Thyroid gland (tissue), 4 donors: ENCODE measurements around the gene SAMD4A. TPM values are rescaled to one million over a fixed set of nuclear protein-coding genes. Genes with fewer than 3 reads are reported as not detected.

Source experiments
- DNase-seq, 2 donors: peaks; one replicate each; pipeline ENCODE4 v3.0.0-alpha.2; 2019
- H3K27ac ChIP-seq, 3 donors: fragments of 200-600 bp; sonication (generic); 1 replicate in 2 of 3; 2 replicates in 1 of 3; pipeline ENCODE4 v1.5.1; 2016 to 2019; ENCODE audit warnings: mild to moderate bottlenecking in 1 of 3, moderate library complexity in 1 of 3
- H3K27me3 ChIP-seq: fragments of 200-600 bp; sonication (generic); one replicate; pipeline ENCODE4 v1.5.1; 2019
- H3K36me3 ChIP-seq, 2 donors: fragments of 200-600 bp; sonication (generic); one replicate each; pipeline ENCODE4 v1.5.1; 2016 to 2019
- H3K4me1 ChIP-seq, 2 donors: fragments of 200-600 bp; sonication (generic); one replicate each; pipeline ENCODE4 v1.5.1; 2017 to 2019
- H3K4me3 ChIP-seq, 3 donors: fragments of 200-600 bp; sonication (generic); replicated peaks in 1 of 3; 1 replicate in 2 of 3; 2 replicates in 1 of 3; pipeline ENCODE4 v1.5.1; 2016; ENCODE audit warnings: mild to moderate bottlenecking in 1 of 3
- H3K9me3 ChIP-seq: fragments of 200-600 bp; sonication (generic); one replicate; pipeline ENCODE4 v1.5.1; 2017
- CTCF ChIP-seq, 6 experiments: fragments of 200-600 bp in 3 of 6; fragments of 450-650 bp in 3 of 6; sonication (generic) in 3 of 6; IDR thresholded peaks; one replicate each; pipeline ENCODE4 v1.5.1; 2016 to 2019; ENCODE audit warnings: antibody characterized with exemption in 6 of 6, mild to moderate bottlenecking in 2 of 6, inconsistent platforms in 1 of 6, moderate library complexity in 1 of 6
- POLR2A ChIP-seq, 2 donors: fragments of 450-650 bp; IDR thresholded peaks; one replicate each; pipeline ENCODE4 v1.6.1; 2017; ENCODE audit warnings: antibody characterized with exemption in 2 of 2, mild to moderate bottlenecking in 2 of 2, moderate library complexity in 1 of 2
- WGBS, 2 donors: methylation state at CpG; one replicate each; pipeline ENCODE4 v1.1.5; 2017; 5-methylcytosine and 5-hydroxymethylcytosine counted together
- intact Hi-C: fragments of 100-400 bp; cut with DNase I; formaldehyde crosslinking; loops from one replicate; pipeline ENCODE4 v1.15.1; 2023
- total RNA-seq, 4 donors: library from RNA; depleted of rRNA; stranded (reverse); fragments of >200 nt; gene quantifications; one replicate each; pipeline ENCODE4 v1.2.3, GENCODE V29; 2016

The SAMD4A gene
- total RNA-seq, 4 donors from 2014 or later, result 12.6 to 32.7 (median 17.6) TPM

DNA sequence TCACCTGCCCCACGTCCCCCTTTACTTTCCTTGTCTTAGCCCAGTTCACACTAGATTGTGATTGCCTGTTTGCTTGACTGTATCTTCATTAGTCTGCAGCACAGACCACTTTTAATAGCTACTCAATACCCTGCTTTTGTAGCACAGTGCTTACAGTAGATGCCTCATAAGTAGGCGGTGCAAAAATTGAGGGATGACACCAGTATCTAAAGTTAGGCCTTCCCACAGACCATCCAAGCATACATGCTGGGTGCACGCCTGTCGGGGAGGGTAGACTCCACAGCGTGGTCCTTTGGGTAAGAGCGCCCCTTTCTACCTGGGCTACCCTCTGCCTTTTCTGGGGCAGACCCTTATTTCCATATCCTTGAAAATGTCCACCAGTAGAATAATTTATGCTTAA is 194.9 kb downstream of the SAMD4A start:
- Histone ChIP-seq H3K27ac (no peak overlapping the region), H3K9me3 (no peaks in the 10 kb centered on the region), H3K4me3 (no peak overlapping the region), H3K27me3 (no peaks in the 10 kb centered on the region), H3K4me1 (peaks cover 5 to 15% of the 10 kb centered on the region in 2 donors), H3K36me3 (peaks cover 0 to 4% of the 10 kb centered on the region in 2 donors)
- intact Hi-C loops, result no loop called here
- DNase-seq, result no peak
- WGBS, 2 donors, result 98% methylated on average over 6 of the region's 6 CpGs
- TF ChIP-seq POLR2A (IDR thresholded peaks at IDR 0.05), result no peak
- no peak for TF ChIP-seq CTCF (IDR thresholded peaks at IDR 0.05)

- intact Hi-C loops, result no loop called here
- peaks cover 5 to 15% of the 10 kb centered on the region in 2 donors for H3K4me1 ChIP-seq
- 88 to 90% methylated on average over 5 of the region's 5 CpGs for WGBS, 2 donors
Observed at GRCh38 chr14:54762296-54762695, 195.4 kb downstream of the SAMD4A start.

DNA sequence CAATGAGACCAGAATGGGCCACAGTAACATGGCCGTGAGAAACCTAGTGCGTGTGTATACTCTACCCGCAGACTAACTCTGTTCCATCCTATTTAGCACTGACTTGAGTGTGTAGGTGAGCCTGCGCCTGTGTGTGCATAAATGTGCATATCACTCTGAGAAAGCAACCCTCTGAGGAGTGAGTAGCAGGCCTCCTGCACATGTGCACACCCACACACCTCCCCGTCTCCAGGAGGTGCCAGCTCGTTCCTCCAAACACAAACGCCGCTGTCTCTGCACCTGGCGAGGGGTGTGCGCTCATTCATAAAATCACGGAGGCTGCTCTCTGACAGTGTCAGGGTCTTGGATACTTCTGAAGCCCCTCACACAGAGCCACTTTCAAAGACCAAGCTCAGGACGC is 196.8 kb downstream of the SAMD4A start:
- intact Hi-C loops, result no loop called here
- H3K9me3 ChIP-seq, result no peaks in the 10 kb centered on the region
- no peak for TF ChIP-seq POLR2A (IDR thresholded peaks at IDR 0.05)
- peaks cover 0 to 4% of the 10 kb centered on the region in 2 donors for H3K36me3 ChIP-seq
- H3K4me1 ChIP-seq, result peaks cover 5 to 15% of the 10 kb centered on the region in 2 donors
- WGBS, 2 donors, result 87 to 89% methylated on average over 5 to 12 of the region's 12 CpGs
- no peaks in the 10 kb centered on the region for H3K27me3 ChIP-seq
- H3K27ac ChIP-seq, result no peak overlapping the region
- DNase-seq, result no peak
- no peak overlapping the region for H3K4me3 ChIP-seq

More at GRCh38 chr14:54762296-54762695, 195.4 kb downstream of the SAMD4A start:
- Histone ChIP-seq H3K36me3 (peaks cover 0 to 4% of the 10 kb centered on the region in 2 donors), H3K4me3 (no peak overlapping the region), H3K27ac (no peak overlapping the region), H3K9me3 (no peaks in the 10 kb centered on the region), H3K27me3 (no peaks in the 10 kb centered on the region)
- TF ChIP-seq CTCF (IDR thresholded peaks at IDR 0.05), result no peak
- TF ChIP-seq POLR2A (IDR thresholded peaks at IDR 0.05), result no peak
- no peak for DNase-seq

GRCh38 chr14:54766276-54767138 is 199.6 kb downstream of the SAMD4A start:
- Histone ChIP-seq H3K27me3 (no peaks in the 10 kb centered on the region), H3K9me3 (no peaks in the 10 kb centered on the region), H3K36me3 (peaks cover 0 to 4% of the 10 kb centered on the region in 2 donors), H3K27ac (no peak overlapping the region), H3K4me3 (no peak overlapping the region), H3K4me1 (peaks cover 0 to 2% of the 10 kb centered on the region in 2 donors)
- 88 to 89% methylated on average over 18 of the region's 18 CpGs for WGBS, 2 donors
- intact Hi-C loops, result no loop called here
- TF ChIP-seq CTCF (IDR thresholded peaks at IDR 0.05) (no peak), POLR2A (IDR thresholded peaks at IDR 0.05) (no peak)
- DNase-seq, result no peak

GRCh38 chr14:54767139-54767431 is 200.2 kb downstream of the SAMD4A start:
- H3K9me3 ChIP-seq, result no peaks in the 10 kb centered on the region
- no peaks in the 10 kb centered on the region for H3K27me3 ChIP-seq
- DNase-seq, result no peak
- TF ChIP-seq POLR2A (IDR thresholded peaks at IDR 0.05), result no peak
- no peak for TF ChIP-seq CTCF (IDR thresholded peaks at IDR 0.05)
- no peak overlapping the region for H3K27ac ChIP-seq
- WGBS, 2 donors, result 85 to 94% methylated on average over 10 of the region's 10 CpGs
- intact Hi-C loops, result no loop called here
- no peak overlapping the region for H3K4me3 ChIP-seq
- H3K4me1 ChIP-seq, result no peaks in the 10 kb centered on the region
- H3K36me3 ChIP-seq, result peaks cover 0 to 4% of the 10 kb centered on the region in 2 donors
